GM18508 (cell line): Measurements from ENCODE around the gene MRPL30.
"Not testable (repeated sequence)": the region's sequence is repeated elsewhere in the genome, so short reads cannot be mapped to it uniquely, and the experiment has no call there.

Experiments
- ATAC-seq: cut with Tn5 transposase; IDR thresholded peaks from one replicate; pipeline ENCODE4 v1.9.1; 2021; ENCODE audit warnings: moderate number of reproducible peaks; ENCODE audit not compliant: insufficient read depth, unreplicated experiment

The MRPL30 gene

DNA sequence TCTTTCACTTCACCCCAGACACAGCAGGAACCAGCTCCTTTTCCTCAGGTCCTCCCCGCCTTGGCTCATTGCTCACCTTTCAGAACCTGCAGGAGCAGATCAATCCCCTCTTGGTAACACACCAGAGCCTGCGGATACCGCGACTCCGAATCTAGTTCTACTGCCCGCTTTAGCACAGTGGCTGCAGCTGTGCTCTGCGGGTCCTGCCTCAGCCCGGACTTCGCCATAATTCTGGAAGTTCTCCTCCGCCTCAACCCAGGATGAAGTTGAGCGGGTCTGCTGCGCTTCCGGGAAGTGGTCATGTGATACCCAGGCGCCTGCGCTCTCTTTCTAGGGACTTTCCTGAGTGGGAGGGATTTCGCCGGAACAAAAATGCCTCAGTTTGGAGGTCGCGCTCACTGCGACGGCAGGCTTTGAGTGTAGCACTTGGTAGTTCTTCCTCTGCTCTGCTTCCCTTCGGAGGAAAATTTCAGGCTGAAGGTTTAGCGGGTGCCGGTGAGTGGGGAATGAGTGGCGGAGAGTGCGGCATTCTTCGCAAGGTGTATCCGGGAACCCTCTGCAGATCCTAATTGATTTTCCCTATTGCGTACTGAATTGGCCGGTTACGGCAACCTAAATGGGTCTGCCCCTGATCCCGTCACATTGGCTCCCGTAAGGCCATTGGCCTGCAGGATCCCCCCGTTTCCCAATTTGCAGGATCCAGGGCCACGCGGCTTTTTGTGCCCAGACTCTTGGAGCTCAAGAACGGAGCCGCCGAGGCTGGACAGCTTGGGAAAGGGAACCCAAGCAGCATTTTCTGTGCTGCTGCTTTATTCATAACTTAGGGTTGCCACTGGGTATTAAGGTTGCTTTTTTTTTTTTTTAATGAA, at the start of gene MRPL30, which contains the start of gene MITD1:
Gene MRPL30, plus strand, starts transcription at position 430 of the 869 bp plus-strand sequence. CDS start 5,020 bp downstream, outside the sequence.
Gene MITD1, minus strand, starts transcription at position 304 of the 869 bp plus-strand sequence. Its CDS starts 77 bp downstream, at position 227.
- ATAC-seq: peak; percentile 88

- ATAC-seq: not testable (repeated sequence)
Observed at GRCh38 chr2:99135044-99135556, 45.9 kb upstream of the MRPL30 start.

DNA sequence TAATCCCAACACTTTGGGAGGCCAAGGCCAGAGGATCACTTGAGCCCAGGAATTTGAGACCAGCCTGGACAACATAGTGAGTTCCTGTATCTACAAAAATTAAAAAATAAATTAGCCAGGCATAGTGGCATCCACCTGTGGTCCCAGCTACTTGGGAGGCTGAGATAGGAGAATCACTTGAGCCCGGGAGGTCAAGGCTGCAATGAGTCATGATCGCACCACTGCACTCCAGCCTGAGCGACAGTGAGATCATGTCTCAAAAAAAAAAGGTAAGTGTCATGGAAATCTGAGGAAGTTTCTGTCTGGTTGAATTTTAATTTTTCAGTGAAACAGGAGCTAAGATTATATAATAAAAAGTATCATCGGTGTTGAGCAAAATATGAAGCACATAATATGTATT, 42.0 kb upstream of the MRPL30 start:
- no peak for ATAC-seq

- peak; percentile 3 for ATAC-seq
Observed at GRCh38 chr2:99140056-99140859, 40.7 kb upstream of the MRPL30 start.

GRCh38 chr2:99140860-99141109, 40.2 kb upstream of the MRPL30 start:
- ATAC-seq: peak; percentile 15

- ATAC-seq: peak; percentile 65
Observed at GRCh38 chr2:99141110-99142108, 39.6 kb upstream of the MRPL30 start, which contains the start of gene C2orf15. C2orf15 (plus strand) TSS chr2:99141707; CDS start chr2:99150559, 8,852 bp downstream.

DNA sequence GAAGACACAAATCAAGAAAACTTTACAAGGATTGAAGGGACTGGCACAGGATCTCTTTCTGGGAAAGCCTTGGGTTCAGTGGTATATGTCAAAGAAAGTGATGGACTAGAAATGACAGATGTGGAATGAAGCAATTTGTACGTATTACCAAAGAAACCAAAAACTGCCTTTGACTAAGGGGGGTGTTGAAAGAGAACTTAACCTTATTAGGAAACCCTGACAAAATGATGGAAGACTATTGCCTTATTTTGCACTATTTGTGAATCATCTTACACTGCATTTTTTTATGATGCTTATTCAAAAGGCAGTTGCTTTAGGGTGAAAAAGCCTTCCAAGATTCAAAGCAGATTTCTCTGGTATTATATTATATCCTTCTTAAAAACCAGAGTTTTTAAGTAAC, 30.3 kb upstream of the MRPL30 start:
- no peak for ATAC-seq

DNA sequence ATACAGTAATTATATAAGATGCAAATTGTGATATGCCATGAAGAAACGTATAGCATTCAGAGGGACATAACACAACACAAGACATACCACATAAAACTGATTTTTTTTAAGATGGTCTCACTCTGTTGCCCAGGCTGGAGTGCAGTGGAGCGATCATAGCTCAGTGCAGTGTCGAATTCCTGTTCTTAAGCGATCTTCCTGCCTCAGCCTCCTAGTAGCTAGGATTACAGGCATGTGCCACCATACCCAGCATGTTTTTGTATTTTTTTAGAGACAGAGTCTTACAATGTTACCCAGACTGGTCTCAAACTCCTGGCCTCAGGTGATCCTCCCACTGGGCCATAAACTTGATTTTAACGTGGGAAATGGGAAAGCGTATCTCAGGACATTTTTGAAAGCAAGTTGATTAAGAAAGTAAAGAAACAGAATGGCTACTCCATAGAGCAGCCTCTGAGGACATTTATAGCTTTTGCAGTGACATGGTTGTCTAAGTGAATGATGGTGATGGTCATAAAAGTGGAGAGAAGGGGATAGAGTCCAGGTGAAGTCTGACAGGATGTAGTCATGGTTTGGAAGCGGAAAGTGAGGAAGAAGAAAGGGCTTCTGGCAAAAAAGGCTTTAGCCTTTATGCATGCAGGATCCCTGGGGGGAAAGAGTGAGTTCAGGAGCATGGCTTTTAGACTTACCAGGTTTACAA, 28.6 kb upstream of the MRPL30 start:
- ATAC-seq: no peak

GRCh38 chr2:99153921-99154604, 26.9 kb upstream of the MRPL30 start:
- ATAC-seq: no peak

DNA sequence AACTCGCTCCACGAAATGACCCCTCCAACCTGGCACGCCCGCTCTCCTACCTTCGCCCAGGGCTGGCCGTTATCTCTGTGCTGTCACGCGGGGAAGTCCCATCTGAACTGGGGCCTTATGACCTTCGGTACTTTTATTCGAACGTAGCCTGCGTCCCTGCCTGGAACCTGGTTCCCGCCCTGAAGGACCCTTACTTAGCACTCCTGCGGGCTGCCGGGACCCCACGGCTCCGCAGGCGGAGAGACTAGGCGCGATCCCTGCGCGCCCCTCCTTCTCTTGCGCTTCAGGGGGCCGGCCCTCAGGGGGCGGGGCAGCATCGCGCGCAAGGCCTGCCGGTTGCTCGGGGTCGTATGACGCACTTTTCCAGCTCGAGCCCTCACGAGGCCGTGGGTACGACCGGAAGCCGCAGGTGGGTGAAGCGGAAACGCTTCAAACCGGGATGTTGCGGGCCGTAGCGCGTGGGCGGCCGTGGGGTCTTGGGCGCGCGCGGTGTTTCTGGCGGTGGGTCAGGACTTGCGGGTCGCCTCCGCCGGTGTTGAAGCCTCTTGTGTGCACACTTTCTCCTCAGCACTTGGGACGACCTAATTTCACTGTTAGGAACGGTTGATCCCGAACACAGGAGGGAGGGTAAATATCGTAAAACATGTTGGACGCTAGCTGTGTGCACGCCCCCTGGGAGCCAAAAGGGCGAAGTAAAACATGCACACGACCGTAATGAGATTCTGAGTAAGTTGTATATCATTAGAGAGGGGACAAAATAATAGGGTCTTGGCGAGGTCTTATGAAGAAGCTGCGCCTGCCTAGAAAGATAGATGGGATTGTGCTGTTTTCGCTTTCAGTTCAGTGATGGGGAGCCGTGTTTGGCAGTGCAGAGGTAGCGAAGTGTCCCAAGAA, 26.1 kb upstream of the MRPL30 start, which contains the start of the genes LIPT1 and TSGA10:
Gene LIPT1, plus strand, starts transcription at position 325 of the 894 bp plus-strand sequence. CDS start 6,991 bp downstream, outside the sequence.
Gene TSGA10, minus strand, starts transcription at position 300 of the 894 bp plus-strand sequence. CDS start 45,503 bp downstream, outside the sequence.
- peak; percentile 75 for ATAC-seq

DNA sequence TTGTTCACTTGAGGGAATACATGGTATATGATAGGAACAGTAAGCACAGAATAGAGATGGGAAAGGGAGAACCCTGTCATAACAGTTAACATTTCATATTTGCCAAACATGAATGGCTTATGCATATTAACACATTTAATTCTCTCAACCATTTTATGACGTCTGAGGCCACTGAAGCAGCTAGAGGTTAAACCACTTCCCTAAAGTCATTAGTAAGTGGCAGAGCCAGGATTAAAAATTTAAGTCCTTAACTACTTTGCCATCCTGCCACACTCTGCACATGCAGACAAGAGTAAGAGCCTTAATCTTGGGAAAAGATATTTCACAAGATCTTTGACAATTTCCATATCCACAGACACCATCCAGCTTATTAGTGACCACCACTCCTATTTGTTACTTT, 24.1 kb upstream of the MRPL30 start:
- ATAC-seq: no peak

DNA sequence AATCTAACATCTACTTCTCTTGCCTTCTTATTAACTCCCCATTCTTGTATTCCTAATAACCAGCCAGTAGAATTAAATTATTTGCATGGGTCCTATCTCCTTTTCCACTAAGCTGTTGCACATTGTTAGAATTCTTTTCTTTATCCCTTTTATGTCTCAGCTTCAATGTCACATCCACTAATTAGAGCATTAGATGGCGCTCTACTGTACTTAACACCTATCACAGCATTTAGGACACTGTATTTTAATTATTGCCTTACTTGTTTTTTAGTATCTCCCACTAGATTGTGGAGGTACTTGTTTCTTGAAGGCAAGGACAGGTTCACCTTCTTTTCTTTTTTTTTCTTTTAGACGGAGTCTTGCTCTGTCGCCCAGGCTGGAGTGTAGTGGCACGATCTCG, 22.4 kb upstream of the MRPL30 start:
- ATAC-seq: no peak

- ATAC-seq: no peak
Observed at GRCh38 chr2:99159594-99159993, 21.4 kb upstream of the MRPL30 start.

DNA sequence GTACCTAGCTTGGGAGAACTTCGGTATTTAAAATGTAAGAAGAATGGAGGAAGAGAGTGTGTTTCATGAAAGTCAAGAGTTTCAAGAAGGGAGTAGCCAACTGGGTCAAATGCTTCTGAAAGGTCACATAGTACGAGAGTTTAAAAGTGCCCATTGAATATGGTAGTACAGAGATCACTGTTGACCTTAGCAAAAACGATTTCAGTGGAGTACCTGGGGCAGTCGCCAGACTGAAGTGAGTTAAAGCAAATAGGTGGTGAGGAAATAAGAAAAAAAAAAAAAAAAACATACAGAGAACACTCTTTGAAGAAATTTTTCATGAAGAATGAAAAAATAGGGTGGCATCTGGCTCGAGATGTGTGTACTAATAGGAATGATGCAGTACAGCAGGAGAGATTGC, 14.8 kb upstream of the MRPL30 start:
- ATAC-seq: no peak

DNA sequence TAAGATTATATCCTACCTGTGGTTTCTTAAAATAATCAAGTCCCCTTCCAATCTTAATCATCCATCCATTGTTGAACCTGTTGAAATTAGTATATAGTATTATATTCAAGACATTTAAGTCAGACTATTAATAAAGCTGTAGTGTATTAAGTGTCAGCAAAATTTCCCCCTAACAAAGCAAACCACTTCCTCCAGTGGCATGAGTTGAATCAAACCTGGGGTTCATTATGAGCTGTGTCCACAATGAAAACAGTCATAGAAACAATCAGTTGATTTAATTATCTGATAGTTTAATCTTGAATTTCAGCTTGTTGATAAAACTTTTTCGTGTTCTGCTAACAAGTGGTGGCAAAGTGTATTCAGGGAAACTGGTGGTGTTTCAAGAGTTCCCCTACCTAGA, 11.4 kb upstream of the MRPL30 start:
- no peak for ATAC-seq

DNA sequence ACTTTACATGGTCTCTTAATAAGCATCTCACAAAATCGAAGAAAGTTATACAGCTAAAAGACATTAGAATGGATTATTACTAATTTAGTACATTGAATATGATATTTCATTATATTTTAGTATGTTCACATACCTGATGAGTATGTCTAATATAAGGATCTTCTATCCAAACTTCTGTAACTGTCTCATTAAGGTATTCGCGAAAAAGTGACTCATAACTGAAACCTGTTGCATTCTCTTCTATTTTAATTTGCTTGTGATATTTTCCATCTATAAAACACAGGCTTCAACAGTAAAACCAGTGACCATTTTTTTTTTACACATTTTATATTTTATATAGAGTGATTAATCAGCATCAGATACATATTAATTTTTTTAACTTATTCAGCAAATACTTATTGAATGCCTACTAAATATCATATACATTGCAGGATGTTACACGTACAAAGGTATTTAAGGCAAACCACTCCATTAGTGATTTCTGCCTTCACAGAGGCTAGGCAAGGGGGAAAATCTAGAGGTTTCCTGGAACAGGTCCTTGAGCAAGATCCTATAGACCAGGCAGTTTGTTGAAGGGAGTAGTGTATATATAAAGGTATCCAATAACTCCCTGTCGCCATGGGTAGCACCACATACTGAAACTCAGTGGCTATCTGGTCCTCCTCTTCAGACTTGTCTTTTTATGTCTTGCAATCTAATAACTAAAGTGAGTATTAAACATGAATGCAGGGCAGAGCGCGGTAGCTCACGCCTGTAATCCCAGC, 9.4 kb upstream of the MRPL30 start:
- no peak for ATAC-seq

GRCh38 chr2:99181624-99182000, 628 bp downstream of the MRPL30 start:
- no peak for ATAC-seq
